Measurements from ENCODE around the gene PPP1R11. TPM values are rescaled to one million over a fixed set of nuclear protein-coding genes. Genes with fewer than 3 reads are reported as not detected.

The PPP1R11 gene
- total RNA-seq, 1 donor from 2014 or later = 30.0 TPM

DNA sequence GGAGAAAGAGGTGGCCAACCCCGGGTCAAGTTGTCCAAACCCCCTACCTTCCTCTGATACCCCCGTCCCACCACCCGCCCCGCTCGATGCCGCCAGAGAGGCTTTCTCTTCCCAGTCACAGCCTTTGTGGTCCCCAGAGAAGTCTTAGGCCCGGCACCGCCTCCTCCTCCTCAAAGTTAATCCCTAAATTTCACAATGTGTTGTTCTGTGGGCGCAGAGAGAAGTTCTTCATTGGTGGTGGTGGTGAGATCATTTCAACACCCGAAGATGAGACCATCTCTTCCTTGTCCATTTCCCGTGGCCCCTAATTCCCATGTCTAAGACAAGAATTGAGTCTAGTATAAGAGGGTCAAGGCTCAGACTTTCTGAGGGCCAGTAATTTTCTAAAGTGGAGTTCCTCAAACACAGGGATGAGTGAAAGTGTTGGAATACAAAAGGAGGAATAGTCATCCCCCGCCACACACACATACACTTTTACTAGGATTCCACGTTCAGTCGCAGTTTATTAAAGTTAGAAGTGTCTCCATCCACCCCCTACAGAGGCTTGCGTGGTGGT lies 35.5 kb downstream of the PPP1R11 start:
- DNase-seq (ENCODE audit: low spot score in 2 of 2, unreplicated experiment in 2 of 2) = no peak
- TF ChIP-seq, protein P1, sequence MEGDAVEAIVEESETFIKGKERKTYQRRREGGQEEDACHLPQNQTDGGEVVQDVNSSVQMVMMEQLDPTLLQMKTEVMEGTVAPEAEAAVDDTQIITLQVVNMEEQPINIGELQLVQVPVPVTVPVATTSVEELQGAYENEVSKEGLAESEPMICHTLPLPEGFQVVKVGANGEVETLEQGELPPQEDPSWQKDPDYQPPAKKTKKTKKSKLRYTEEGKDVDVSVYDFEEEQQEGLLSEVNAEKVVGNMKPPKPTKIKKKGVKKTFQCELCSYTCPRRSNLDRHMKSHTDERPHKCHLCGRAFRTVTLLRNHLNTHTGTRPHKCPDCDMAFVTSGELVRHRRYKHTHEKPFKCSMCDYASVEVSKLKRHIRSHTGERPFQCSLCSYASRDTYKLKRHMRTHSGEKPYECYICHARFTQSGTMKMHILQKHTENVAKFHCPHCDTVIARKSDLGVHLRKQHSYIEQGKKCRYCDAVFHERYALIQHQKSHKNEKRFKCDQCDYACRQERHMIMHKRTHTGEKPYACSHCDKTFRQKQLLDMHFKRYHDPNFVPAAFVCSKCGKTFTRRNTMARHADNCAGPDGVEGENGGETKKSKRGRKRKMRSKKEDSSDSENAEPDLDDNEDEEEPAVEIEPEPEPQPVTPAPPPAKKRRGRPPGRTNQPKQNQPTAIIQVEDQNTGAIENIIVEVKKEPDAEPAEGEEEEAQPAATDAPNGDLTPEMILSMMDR (IDR thresholded peaks at IDR 0.05; ENCODE audit: unreplicated experiment) = no peak
- peaks cover 24% of the 10 kb centered on the region for H3K4me1 Mint-ChIP-seq
- peak overlapping the region; percentile 71 for H3K4me3 Mint-ChIP-seq
- H3K27me3 Mint-ChIP-seq (ENCODE audit: low read depth) = peaks cover 93% of the 10 kb centered on the region
- no peak overlapping the region for H3K27ac Mint-ChIP-seq
- no peaks in the 10 kb centered on the region for H3K9me3 Mint-ChIP-seq
- no peaks in the 10 kb centered on the region for H3K36me3 Mint-ChIP-seq

DNA sequence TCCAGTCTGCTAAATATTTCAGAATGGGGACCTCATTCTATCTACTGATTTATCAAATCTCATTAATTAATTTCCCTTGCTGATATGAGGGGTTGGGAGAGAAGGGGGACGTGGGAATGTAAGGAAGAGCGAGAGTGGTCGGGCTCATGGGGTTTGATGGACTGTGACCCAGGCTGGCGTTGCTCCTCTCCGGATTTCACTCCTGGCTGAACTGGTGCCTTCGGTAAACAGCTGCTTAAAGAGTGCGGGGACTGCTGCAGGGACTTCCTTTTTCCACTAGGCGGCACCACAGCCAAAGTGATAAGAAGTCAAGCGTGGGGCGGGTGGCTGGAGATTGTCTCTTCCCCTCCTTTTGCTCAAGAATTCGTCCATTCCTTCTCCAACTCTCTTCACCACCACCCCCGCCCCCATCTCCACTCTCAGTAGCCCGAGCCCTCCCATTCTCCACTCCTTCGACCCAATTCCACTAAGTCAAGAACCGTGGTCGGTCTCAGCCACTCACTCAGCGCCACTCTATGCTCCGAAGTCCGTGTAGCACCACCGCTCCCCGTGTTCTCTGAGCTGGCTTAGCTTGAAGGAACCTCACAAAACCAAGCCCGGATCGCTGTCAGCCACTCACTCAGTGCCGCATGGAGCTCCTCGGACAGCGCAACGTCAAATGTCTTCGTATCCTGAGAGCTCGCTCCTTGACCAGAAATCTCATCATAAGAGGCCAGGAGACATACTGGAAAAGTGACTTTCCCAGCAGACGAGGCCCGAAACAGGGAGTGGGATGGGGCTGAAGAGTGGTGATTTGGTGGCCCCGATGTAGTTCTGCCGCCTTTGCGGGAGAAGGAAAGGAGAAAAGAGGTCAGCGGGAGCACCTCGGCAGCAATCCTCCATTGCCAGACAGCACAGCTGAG lies 36.2 kb downstream of the PPP1R11 start:
- Mint-ChIP-seq H3K27ac (no peak overlapping the region), H3K4me3 (peak overlapping the region; percentile 71), H3K36me3 (no peaks in the 10 kb centered on the region), H3K9me3 (no peaks in the 10 kb centered on the region), H3K4me1 (peaks cover 24% of the 10 kb centered on the region), H3K27me3 (ENCODE audit: low read depth) (peaks cover 93% of the 10 kb centered on the region)
- TF ChIP-seq, protein P1 (IDR thresholded peaks at IDR 0.05; ENCODE audit: unreplicated experiment) = peak; percentile 72
- peak in 1 of 2 experiments; percentile 80 for DNase-seq (ENCODE audit: low spot score in 2 of 2, unreplicated experiment in 2 of 2)

DNA sequence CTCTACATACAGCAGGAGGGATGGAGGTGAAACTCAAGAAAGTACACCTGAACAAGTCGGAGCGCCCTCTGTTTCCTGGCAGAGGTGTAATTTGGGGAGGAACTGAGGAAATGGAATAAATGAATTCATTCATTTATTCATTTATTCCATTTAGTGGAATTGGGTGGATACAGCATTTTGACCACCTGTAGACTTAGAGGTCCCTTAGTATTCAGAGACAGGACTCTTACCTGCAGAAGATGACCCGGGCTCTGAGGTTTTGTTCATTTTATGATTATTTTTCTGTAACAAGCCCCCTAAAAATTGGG lies 36.8 kb downstream of the PPP1R11 start:
- Mint-ChIP-seq H3K4me1 (peaks cover 24% of the 10 kb centered on the region), H3K9me3 (no peaks in the 10 kb centered on the region), H3K4me3 (peak overlapping the region; percentile 71), H3K27me3 (ENCODE audit: low read depth) (peaks cover 93% of the 10 kb centered on the region), H3K27ac (no peak overlapping the region), H3K36me3 (no peaks in the 10 kb centered on the region)
- no peak for DNase-seq (ENCODE audit: low spot score in 2 of 2, unreplicated experiment in 2 of 2)
- TF ChIP-seq, protein P1 (IDR thresholded peaks at IDR 0.05; ENCODE audit: unreplicated experiment) = no peak

DNA sequence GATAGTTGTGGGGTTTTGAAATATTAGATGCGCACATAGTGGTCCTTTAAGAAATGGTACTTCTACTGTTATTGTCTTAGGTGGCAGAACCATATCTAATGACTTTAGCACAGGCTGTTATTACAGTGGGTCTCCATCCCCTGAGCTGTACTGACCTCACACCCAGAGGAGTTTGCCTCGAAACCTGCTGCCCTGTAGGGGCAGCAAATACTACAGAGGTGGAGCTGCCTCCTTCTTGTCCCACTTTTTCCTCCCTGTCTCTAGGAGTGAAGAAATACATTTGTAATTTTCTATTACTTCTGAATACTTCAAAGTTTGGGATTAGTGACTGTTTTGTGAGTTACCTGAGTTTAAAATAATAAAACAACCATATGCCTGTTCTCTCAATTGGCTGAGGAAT lies 37.7 kb downstream of the PPP1R11 start:
- Mint-ChIP-seq H3K36me3 (no peaks in the 10 kb centered on the region), H3K9me3 (no peaks in the 10 kb centered on the region), H3K4me3 (no peak overlapping the region), H3K27ac (no peak overlapping the region), H3K4me1 (peaks cover 24% of the 10 kb centered on the region), H3K27me3 (ENCODE audit: low read depth) (peaks cover 89% of the 10 kb centered on the region)
- DNase-seq (ENCODE audit: low spot score in 2 of 2, unreplicated experiment in 2 of 2) = no peak
- TF ChIP-seq, protein P1 (IDR thresholded peaks at IDR 0.05; ENCODE audit: unreplicated experiment) = no peak

DNA sequence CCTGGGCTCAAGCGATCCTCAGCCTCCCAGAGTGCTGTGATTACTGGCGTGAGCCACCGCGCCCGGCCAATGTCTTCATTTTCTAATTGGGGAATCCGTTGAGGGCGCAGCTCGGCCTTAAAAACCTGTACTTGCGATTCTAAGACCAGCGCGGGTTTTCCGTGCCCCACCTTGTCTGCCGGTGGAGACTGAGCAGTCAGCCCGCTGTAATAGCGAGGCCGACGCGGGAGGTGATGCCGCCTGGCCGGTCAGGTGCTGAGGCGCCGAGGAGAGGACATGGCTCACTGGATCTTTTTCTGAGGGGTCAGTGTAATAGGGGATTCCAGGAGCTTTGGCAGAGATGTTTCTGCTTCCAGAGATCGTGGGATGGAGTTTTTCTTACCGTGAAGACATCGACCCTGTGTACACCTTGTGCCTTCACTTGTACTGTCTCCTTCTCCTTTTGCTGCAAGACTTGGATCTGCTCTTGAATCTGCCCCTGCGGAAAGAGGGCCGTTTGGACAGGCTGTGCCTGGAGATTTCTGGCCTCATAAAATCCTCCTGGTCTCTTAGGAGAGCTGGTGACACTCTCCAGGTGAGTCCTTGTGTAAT lies 44.4 kb downstream of the PPP1R11 start:
- H3K4me1 Mint-ChIP-seq = no peaks in the 10 kb centered on the region
- H3K4me3 Mint-ChIP-seq = no peak overlapping the region
- no peak overlapping the region for H3K27ac Mint-ChIP-seq
- no peaks in the 10 kb centered on the region for H3K36me3 Mint-ChIP-seq
- TF ChIP-seq, protein P1 (IDR thresholded peaks at IDR 0.05; ENCODE audit: unreplicated experiment) = no peak
- H3K27me3 Mint-ChIP-seq (ENCODE audit: low read depth) = peaks cover 85% of the 10 kb centered on the region
- DNase-seq (ENCODE audit: low spot score in 2 of 2, unreplicated experiment in 2 of 2) = no peak
- H3K9me3 Mint-ChIP-seq = no peaks in the 10 kb centered on the region

Measured in mesothelial cell of epicardium (in vitro differentiated cells).